Astrocyte (in vitro differentiated cells and primary cell): ENCODE measurements around the gene PSMC2. TPM values are rescaled to one million over a fixed set of nuclear protein-coding genes. Genes with fewer than 3 reads are reported as not detected.

Experiments
- DNase-seq: peaks from one replicate; pipeline ENCODE4 v3.0.0-alpha.2; 2010; ENCODE audit warnings: low read depth
- FAIRE-seq: peaks from 2 replicates; lab custom pipeline; 2011; peaks lifted over from hg19 to GRCh38; lab: Jason Lieb, UNC
- H2AFZ ChIP-seq: 2 replicates; pipeline ENCODE4 v1.6.0; 2012; ENCODE audit warnings: low read depth, low read length, inconsistent platforms
- H3K27ac ChIP-seq: 2 replicates; pipeline ENCODE4 v1.5.1; 2011; ENCODE audit warnings: low read depth, low read length, inconsistent platforms
- H3K27me3 ChIP-seq: 2 replicates; pipeline ENCODE4 v1.6.0; 2011; ENCODE audit warnings: low read length, inconsistent platforms; ENCODE audit not compliant: insufficient read depth
- H3K36me3 ChIP-seq: 2 replicates; pipeline ENCODE4 v1.5.1; 2011; ENCODE audit warnings: low read length, inconsistent platforms; ENCODE audit not compliant: insufficient read depth
- H3K4me1 ChIP-seq: 2 replicates; pipeline ENCODE4 v1.5.1; 2011; ENCODE audit warnings: low read length, inconsistent platforms; ENCODE audit not compliant: insufficient read depth
- H3K4me2 ChIP-seq: 2 replicates; pipeline ENCODE4 v1.6.0; 2012; ENCODE audit warnings: low read length, inconsistent platforms
- H3K4me3 ChIP-seq: 2 replicates; pipeline ENCODE4 v1.5.1; 2011; ENCODE audit warnings: low read depth, mild to moderate bottlenecking, low read length, inconsistent platforms; ENCODE audit not compliant: insufficient read depth
- H3K79me2 ChIP-seq: 2 replicates; pipeline ENCODE4 v1.6.0; 2012; ENCODE audit warnings: mild to moderate bottlenecking, low read length, inconsistent platforms; ENCODE audit not compliant: insufficient read depth
- H3K9ac ChIP-seq: 2 replicates; pipeline ENCODE4 v1.6.0; 2012; ENCODE audit warnings: mild to moderate bottlenecking, low read length, inconsistent platforms
- H3K9me3 ChIP-seq: 2 replicates; pipeline ENCODE4 v1.5.1; 2012; ENCODE audit warnings: low read depth, mild to moderate bottlenecking, low read length, inconsistent platforms; ENCODE audit not compliant: insufficient read depth
- H4K20me1 ChIP-seq: 2 replicates; pipeline ENCODE4 v1.6.0; 2012; ENCODE audit warnings: low read length, inconsistent platforms; ENCODE audit not compliant: insufficient read depth
- H3K27ac Mint-ChIP-seq: one replicate; pipeline ENCODE4 v1.8.0; 2021; ENCODE audit warnings: mild to moderate bottlenecking, mixed read lengths; ENCODE audit not compliant: unreplicated experiment
- H3K27me3 Mint-ChIP-seq: one replicate; pipeline ENCODE4 v1.8.0; 2021; ENCODE audit warnings: low read depth, mixed read lengths; ENCODE audit not compliant: unreplicated experiment
- H3K36me3 Mint-ChIP-seq: one replicate; pipeline ENCODE4 v1.8.0; 2021; ENCODE audit warnings: low read depth, mixed read lengths; ENCODE audit not compliant: unreplicated experiment
- H3K4me1 Mint-ChIP-seq: one replicate; pipeline ENCODE4 v1.8.0; 2021; ENCODE audit warnings: low read depth, mixed read lengths; ENCODE audit not compliant: unreplicated experiment
- H3K4me3 Mint-ChIP-seq: one replicate; pipeline ENCODE4 v1.8.0; 2021; ENCODE audit warnings: mild to moderate bottlenecking, moderate library complexity, mixed read lengths; ENCODE audit not compliant: unreplicated experiment
- H3K9me3 Mint-ChIP-seq: one replicate; pipeline ENCODE4 v1.8.0; 2021; ENCODE audit warnings: mild to moderate bottlenecking, mixed read lengths; ENCODE audit not compliant: unreplicated experiment
- EZH2 ChIP-seq: IDR thresholded peaks from 2 replicates; pipeline ENCODE4 v1.6.1; 2012; ENCODE audit warnings: mild to moderate bottlenecking, low read length, inconsistent platforms; ENCODE audit not compliant: insufficient read depth
- total RNA-seq: library from RNA; stranded (reverse); gene quantifications from 2 replicates; pipeline ENCODE4 v1.2.1, GENCODE V29; 2021
- TF ChIP-seq, protein P1 (sequence below): IDR thresholded peaks from 2 replicates; pipeline ENCODE4 v1.5.1; 2011; ENCODE audit warnings: low read depth, mild to moderate bottlenecking, inconsistent platforms, low read length, moderate library complexity; ENCODE audit not compliant: insufficient read depth

PSMC2 gene
- total RNA-seq, 1 donor from 2014 or later: 146 TPM

DNA sequence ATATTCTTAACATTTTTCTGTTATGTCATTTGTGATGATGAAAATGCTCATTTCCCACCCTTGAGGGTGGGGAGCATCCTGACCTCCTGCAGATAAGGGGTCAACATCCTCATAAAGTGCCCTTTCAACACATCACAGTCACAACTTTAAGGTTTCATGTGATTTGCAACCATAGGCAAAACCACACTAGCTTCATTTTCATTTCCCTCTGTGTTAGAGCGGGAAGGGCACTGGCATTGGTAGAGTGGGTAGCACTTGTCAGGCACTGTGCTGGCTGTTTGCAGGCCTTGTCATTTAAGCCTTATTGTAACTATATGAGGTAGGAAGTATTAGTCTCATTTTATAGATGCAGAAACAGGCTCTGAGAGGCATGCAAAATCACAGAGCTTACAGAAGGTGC lies 39.8 kb downstream of the PSMC2 start:
- Histone ChIP-seq H2AFZ (no peak overlapping the region), H4K20me1 (no peaks in the 10 kb centered on the region), H3K27me3 (no peaks in the 10 kb centered on the region), H3K4me1 (no peaks in the 10 kb centered on the region), H3K4me2 (no peak overlapping the region), H3K4me3 (no peak overlapping the region), H3K9ac (no peak overlapping the region), H3K9me3 (no peaks in the 10 kb centered on the region), H3K27ac (no peak overlapping the region), H3K79me2 (no peaks in the 10 kb centered on the region), H3K36me3 (no peaks in the 10 kb centered on the region)
- Mint-ChIP-seq H3K27me3 (no peaks in the 10 kb centered on the region), H3K4me3 (no peak overlapping the region), H3K9me3 (no peaks in the 10 kb centered on the region), H3K27ac (no peak overlapping the region), H3K4me1 (no peaks in the 10 kb centered on the region), H3K36me3 (no peaks in the 10 kb centered on the region)
- FAIRE-seq (no peak), DNase-seq (no peak)
- TF ChIP-seq, protein P1, sequence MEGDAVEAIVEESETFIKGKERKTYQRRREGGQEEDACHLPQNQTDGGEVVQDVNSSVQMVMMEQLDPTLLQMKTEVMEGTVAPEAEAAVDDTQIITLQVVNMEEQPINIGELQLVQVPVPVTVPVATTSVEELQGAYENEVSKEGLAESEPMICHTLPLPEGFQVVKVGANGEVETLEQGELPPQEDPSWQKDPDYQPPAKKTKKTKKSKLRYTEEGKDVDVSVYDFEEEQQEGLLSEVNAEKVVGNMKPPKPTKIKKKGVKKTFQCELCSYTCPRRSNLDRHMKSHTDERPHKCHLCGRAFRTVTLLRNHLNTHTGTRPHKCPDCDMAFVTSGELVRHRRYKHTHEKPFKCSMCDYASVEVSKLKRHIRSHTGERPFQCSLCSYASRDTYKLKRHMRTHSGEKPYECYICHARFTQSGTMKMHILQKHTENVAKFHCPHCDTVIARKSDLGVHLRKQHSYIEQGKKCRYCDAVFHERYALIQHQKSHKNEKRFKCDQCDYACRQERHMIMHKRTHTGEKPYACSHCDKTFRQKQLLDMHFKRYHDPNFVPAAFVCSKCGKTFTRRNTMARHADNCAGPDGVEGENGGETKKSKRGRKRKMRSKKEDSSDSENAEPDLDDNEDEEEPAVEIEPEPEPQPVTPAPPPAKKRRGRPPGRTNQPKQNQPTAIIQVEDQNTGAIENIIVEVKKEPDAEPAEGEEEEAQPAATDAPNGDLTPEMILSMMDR: no peak
- no peak for TF ChIP-seq EZH2

DNA sequence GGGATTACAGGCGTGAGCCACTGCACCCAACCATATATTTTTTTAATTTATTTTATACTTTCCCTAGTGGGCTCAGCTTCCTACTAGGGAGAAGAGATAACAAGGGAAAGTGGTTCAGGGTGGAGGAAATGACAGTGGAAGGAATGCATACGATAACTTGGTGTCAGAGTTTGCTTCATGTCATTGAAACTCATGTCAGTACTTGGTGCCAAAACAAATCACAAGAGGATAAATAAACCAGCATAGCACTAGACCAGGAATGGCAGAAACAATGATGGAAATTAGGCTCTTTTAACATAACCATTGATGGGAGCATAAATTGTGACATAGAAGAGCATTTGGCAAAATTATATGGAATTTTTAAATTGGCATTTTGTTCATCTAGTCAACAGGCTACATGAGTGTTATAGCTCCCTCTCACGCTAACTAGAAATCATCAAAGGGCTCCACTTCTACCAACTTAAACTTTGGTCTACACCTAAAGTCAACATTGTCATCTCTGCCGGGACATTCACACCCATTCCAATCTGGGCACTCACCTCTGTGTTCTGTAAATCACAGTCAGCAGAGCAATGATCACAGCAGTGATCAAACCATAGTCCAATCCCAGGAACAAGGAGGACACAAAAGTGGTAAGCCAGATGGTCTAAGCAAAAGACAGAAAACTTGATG lies 41.2 kb downstream of the PSMC2 start:
- H3K9me3 Mint-ChIP-seq: no peaks in the 10 kb centered on the region
- Histone ChIP-seq H3K9ac (no peak overlapping the region), H3K9me3 (no peaks in the 10 kb centered on the region), H2AFZ (no peak overlapping the region), H3K27ac (no peak overlapping the region), H3K4me3 (no peak overlapping the region), H3K4me2 (no peak overlapping the region), H3K36me3 (no peaks in the 10 kb centered on the region), H3K79me2 (no peaks in the 10 kb centered on the region), H3K4me1 (no peaks in the 10 kb centered on the region), H4K20me1 (no peaks in the 10 kb centered on the region), H3K27me3 (no peaks in the 10 kb centered on the region)
- DNase-seq (no peak), FAIRE-seq (no peak)
- TF ChIP-seq EZH2: no peak
- TF ChIP-seq, protein P1: no peak
- no peaks in the 10 kb centered on the region for H3K36me3 Mint-ChIP-seq
- H3K4me1 Mint-ChIP-seq: no peaks in the 10 kb centered on the region
- H3K4me3 Mint-ChIP-seq: no peak overlapping the region
- H3K27me3 Mint-ChIP-seq: peaks cover 2% of the 10 kb centered on the region
- no peak overlapping the region for H3K27ac Mint-ChIP-seq

DNA sequence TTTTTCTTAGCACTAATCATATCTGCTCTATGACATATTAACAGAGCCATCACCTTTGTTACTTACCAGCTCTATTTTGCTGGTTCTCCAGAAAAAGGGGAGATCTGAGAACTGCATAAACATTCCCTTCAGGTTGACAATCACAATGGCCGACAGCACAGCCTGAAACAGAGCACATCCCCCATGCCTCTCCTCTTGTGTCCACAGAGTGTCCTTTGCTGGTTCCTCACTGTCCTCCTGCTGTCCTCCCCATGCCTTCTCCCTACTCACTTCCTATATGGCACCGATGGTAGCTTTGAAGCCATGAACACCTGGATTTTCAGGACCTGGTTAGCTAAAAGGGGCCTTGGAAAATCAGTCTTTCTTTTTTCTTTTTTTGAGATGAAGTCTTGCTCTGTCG lies 41.8 kb downstream of the PSMC2 start:
- Histone ChIP-seq H3K79me2 (no peaks in the 10 kb centered on the region), H3K4me2 (no peak overlapping the region), H3K9me3 (no peaks in the 10 kb centered on the region), H3K4me3 (no peak overlapping the region), H3K4me1 (no peaks in the 10 kb centered on the region), H4K20me1 (no peaks in the 10 kb centered on the region), H3K27ac (no peak overlapping the region), H2AFZ (no peak overlapping the region), H3K9ac (no peak overlapping the region), H3K27me3 (no peaks in the 10 kb centered on the region), H3K36me3 (no peaks in the 10 kb centered on the region)
- H3K4me1 Mint-ChIP-seq: no peaks in the 10 kb centered on the region
- H3K27ac Mint-ChIP-seq: no peak overlapping the region
- no peaks in the 10 kb centered on the region for H3K9me3 Mint-ChIP-seq
- H3K27me3 Mint-ChIP-seq: peaks cover 2% of the 10 kb centered on the region
- TF ChIP-seq, protein P1: no peak
- no peak for TF ChIP-seq EZH2
- no peak overlapping the region for H3K4me3 Mint-ChIP-seq
- FAIRE-seq: no peak
- DNase-seq: no peak
- H3K36me3 Mint-ChIP-seq: no peaks in the 10 kb centered on the region
